ENCODE results near the gene ITGB1BP1.

The ITGB1BP1 gene

GRCh38 chr2:9440058-9440727, 16.9 kb upstream of the ITGB1BP1 start:
- Histone ChIP-seq H3K4me2 (ENCODE audit: low read depth, low read length) (no peak overlapping the region), H2AFZ (ENCODE audit: low read length) (no peak overlapping the region), H4K20me1 (ENCODE audit: insufficient read depth, low read length) (no peaks in the 10 kb centered on the region), H3K36me3 (replicated peaks; ENCODE audit: insufficient read depth, low read length) (no peaks in the 10 kb centered on the region; the same call in none of the 2 replicates), H3F3A (ENCODE audit: insufficient read depth, low read length) (no peaks in the 10 kb centered on the region), H3K9ac (ENCODE audit: low read length) (no peak overlapping the region), H3K79me2 (ENCODE audit: low read length) (no peaks in the 10 kb centered on the region), H3K4me3 (ENCODE audit: low read length) (no peak overlapping the region), H3K4me1 (ENCODE audit: low read length) (no peaks in the 10 kb centered on the region), H3K9me2 (replicated peaks; ENCODE audit: insufficient read depth, low read length) (no peaks in the 10 kb centered on the region), H3K27ac (ENCODE audit: low read length) (no peak overlapping the region), H3K27me3 (replicated peaks; ENCODE audit: insufficient read depth, low read length) (no peaks in the 10 kb centered on the region), H3K9me3 (replicated peaks; ENCODE audit: insufficient read depth, low read length) (no peaks in the 10 kb centered on the region)
- TF ChIP-seq EZH2 (optimal IDR thresholded peaks at IDR 0.05; ENCODE audit: low read depth, low read length) (no peak), CTCF (IDR thresholded peaks at IDR 0.05; ENCODE audit: low read length) (no peak), EZH2phosphoT487 (IDR thresholded peaks at IDR 0.05; ENCODE audit: low read length) (no peak)
- no peak for DNase-seq

- no peaks in the 10 kb centered on the region for H3F3A ChIP-seq (ENCODE audit: insufficient read depth, low read length)
- H3K27me3 ChIP-seq (replicated peaks; ENCODE audit: insufficient read depth, low read length), result no peaks in the 10 kb centered on the region
- H2AFZ ChIP-seq (ENCODE audit: low read length), result no peak overlapping the region
- DNase-seq, result no peak
- H3K79me2 ChIP-seq (ENCODE audit: low read length), result no peaks in the 10 kb centered on the region
- no peaks in the 10 kb centered on the region for H3K4me1 ChIP-seq (ENCODE audit: low read length)
- no peaks in the 10 kb centered on the region for H3K9me3 ChIP-seq (replicated peaks; ENCODE audit: insufficient read depth, low read length)
- H3K4me2 ChIP-seq (ENCODE audit: low read depth, low read length), result no peak overlapping the region
- H3K9me2 ChIP-seq (replicated peaks; ENCODE audit: insufficient read depth, low read length), result no peaks in the 10 kb centered on the region
- no peaks in the 10 kb centered on the region for H4K20me1 ChIP-seq (ENCODE audit: insufficient read depth, low read length)
- no peak overlapping the region for H3K4me3 ChIP-seq (ENCODE audit: low read length)
- TF ChIP-seq EZH2 (optimal IDR thresholded peaks at IDR 0.05; ENCODE audit: low read depth, low read length), result no peak
- TF ChIP-seq EZH2phosphoT487 (IDR thresholded peaks at IDR 0.05; ENCODE audit: low read length), result no peak
- TF ChIP-seq CTCF (IDR thresholded peaks at IDR 0.05; ENCODE audit: low read length), result no peak
- H3K36me3 ChIP-seq (replicated peaks; ENCODE audit: insufficient read depth, low read length), result no peaks in the 10 kb centered on the region; the same call in none of the 2 replicates
- no peak overlapping the region for H3K9ac ChIP-seq (ENCODE audit: low read length)
- H3K27ac ChIP-seq (ENCODE audit: low read length), result no peak overlapping the region
These were observed 16.2 kb upstream of the ITGB1BP1 start for GRCh38 chr2:9439536-9439935.

GRCh38 chr2:9434489-9434888, 11.2 kb upstream of the ITGB1BP1 start:
- Histone ChIP-seq H3K27me3 (replicated peaks; ENCODE audit: insufficient read depth, low read length) (no peaks in the 10 kb centered on the region), H3K4me1 (ENCODE audit: low read length) (peaks cover 19% of the 10 kb centered on the region), H3K27ac (ENCODE audit: low read length) (no peak overlapping the region), H3K4me3 (ENCODE audit: low read length) (no peak overlapping the region), H3F3A (ENCODE audit: insufficient read depth, low read length) (peaks cover 16% of the 10 kb centered on the region), H3K9ac (ENCODE audit: low read length) (no peak overlapping the region), H3K9me3 (replicated peaks; ENCODE audit: insufficient read depth, low read length) (no peaks in the 10 kb centered on the region), H3K9me2 (replicated peaks; ENCODE audit: insufficient read depth, low read length) (no peaks in the 10 kb centered on the region), H3K36me3 (replicated peaks; ENCODE audit: insufficient read depth, low read length) (no peaks in the 10 kb centered on the region; the same call in none of the 2 replicates), H4K20me1 (ENCODE audit: insufficient read depth, low read length) (no peaks in the 10 kb centered on the region), H3K79me2 (ENCODE audit: low read length) (no peaks in the 10 kb centered on the region), H2AFZ (ENCODE audit: low read length) (no peak overlapping the region), H3K4me2 (ENCODE audit: low read depth, low read length) (no peak overlapping the region)
- DNase-seq, result no peak
- TF ChIP-seq EZH2 (optimal IDR thresholded peaks at IDR 0.05; ENCODE audit: low read depth, low read length), result no peak
- TF ChIP-seq CTCF (IDR thresholded peaks at IDR 0.05; ENCODE audit: low read length), result no peak
- no peak for TF ChIP-seq EZH2phosphoT487 (IDR thresholded peaks at IDR 0.05; ENCODE audit: low read length)

Data from MM.1S (cell line).